ENCODE results near the gene MYO1D.

Gene MYO1D

GRCh38 chr17:32488604-32489180, 388.2 kb downstream of the MYO1D start:
- TF ChIP-seq CTCF (IDR thresholded peaks at IDR 0.05) = no peak

DNA sequence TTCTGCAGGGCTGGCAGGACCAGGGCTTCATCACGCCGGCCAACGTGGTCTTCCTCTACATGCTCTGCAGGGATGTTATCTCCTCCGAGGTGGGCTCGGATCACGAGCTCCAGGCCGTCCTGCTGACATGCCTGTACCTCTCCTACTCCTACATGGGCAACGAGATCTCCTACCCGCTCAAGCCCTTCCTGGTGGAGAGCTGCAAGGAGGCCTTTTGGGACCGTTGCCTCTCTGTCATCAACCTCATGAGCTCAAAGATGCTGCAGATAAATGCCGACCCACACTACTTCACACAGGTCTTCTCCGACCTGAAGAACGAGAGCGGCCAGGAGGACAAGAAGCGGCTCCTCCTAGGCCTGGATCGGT, 388.8 kb downstream of the MYO1D start:
- no peak for TF ChIP-seq CTCF (IDR thresholded peaks at IDR 0.05)

- TF ChIP-seq CTCF (IDR thresholded peaks at IDR 0.05) = no peak
Observed at GRCh38 chr17:32487473-32488176, 389.3 kb downstream of the MYO1D start.

DNA sequence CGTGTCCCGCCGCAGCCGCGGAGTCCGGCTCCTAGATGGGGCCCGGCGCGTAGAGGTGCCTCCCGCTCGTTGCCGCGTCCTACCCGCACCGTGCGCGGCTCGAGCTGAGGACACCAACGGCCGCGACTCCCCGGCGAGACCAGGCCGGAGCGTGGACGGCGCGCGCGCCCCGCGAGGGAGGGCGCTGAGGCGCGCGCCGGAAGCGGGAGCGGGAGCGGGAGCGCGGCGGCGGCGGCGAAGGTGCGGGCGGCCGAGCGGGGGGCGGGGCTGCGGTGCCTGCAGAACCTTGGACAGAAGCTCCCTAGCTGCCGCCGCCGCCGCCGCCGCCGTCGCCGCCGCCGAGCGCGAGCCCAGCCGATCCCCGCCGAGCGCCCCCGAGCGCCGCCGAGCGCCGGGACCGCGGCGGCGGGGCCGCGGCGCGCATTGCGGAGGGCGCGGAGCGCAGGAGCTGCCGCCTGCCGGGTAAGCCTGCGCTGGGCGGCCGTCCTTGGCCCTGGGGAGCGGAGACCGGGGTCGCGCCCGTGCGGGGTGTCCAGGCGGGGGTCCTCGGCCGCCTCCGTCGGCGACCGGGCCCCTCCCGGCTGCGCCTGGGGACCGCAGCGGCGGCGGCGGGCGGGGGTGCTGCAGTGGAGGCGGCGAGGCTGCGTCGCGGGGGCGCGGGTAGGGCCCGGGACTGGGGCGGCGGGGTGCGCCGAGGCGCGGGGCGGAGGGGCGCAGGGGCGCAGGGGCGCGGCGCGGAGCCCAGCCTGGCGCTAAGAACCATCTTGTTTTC, 390.0 kb downstream of the MYO1D start, which contains the start of gene CDK5R1:
CDK5R1 (plus strand) TSS at position 293 of the 772 bp plus-strand sequence. CDS start 628 bp downstream, outside the sequence.
- TF ChIP-seq CTCF (IDR thresholded peaks at IDR 0.05) = no peak

- TF ChIP-seq CTCF (IDR thresholded peaks at IDR 0.05) = no peak
Observed at GRCh38 chr17:32486111-32486700, 390.7 kb downstream of the MYO1D start.

- TF ChIP-seq CTCF (IDR thresholded peaks at IDR 0.05) = no peak
Observed at GRCh38 chr17:32485261-32486110, 391.4 kb downstream of the MYO1D start.

DNA sequence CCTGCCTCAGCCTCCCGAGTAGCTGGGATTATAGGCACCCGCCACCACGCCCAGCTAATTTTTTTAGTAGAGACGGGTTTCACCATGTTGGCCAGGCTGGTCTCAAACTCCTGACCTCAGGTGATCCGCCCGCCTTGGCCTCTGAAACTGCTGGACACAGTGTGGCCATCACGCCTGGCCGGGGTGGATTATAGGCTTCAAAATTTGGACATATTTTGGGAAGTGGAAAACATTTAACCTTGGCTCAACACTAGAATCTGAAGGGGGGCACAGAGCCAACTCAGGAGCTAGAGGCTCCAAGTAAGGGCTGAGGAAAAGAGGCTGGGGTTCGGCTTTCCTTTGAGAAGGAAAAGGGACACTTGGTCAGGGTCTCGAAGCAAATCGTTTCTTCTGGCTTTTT, 392.3 kb downstream of the MYO1D start:
- no peak for TF ChIP-seq CTCF (IDR thresholded peaks at IDR 0.05)
